DMS114 treated with DMSO at 0.1 percent for 48 hours (cell line): Measurements from ENCODE around the gene SUPT3H.
"Not testable (repeated sequence)": the region's sequence is repeated elsewhere in the genome, so short reads cannot be mapped to it uniquely, and the experiment has no call there.

Experiments used
- DNase-seq: peaks from one replicate; lab custom pipeline; 2025; ENCODE audit not compliant: unreplicated experiment; lab: John Stamatoyannopoulos, UW

Gene SUPT3H

DNA sequence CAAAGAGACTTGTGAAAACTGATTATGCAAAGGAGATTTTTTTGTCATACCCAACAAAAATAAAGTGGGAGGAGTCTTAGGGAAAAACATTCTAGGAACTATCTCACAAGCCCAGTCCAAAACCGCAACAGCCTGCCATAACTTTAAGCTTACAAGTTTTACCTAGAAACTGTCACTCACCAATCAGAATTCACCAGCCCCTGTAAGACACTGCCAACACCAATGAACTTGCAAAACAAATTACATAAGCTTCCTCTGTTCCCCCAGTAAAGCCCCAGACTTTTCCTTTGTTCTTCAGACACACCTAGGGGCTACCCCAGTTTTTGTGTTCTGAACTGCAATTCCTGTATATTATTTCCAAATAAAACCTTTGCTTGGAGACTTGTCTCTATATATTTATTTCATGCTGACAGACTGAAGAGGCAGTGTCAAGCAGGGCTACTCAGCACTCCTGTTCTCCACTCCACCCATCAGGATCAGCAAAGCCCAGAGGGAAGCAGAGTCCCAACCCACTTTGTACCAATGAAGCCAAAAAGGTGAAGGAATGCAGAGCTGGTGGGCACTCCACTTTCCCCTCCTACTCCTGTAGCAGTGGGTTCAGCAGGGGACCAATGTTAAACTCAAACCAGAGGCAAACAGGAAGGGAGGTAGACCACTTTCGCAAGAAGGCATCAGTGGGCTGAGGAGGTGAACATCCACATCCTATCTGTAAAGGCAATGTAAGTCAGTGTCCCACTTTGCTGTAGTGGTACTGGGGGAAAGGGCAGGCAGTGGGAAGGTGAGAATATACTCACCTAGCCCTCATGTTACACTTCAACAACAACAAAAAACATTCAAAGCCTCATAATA is 192.1 kb downstream of the SUPT3H start:
- no peak for DNase-seq

GRCh38 chr6:45184937-45185336 is 192.8 kb downstream of the SUPT3H start:
- DNase-seq, result no peak

GRCh38 chr6:45184040-45184439 is 193.7 kb downstream of the SUPT3H start:
- DNase-seq, result no peak

DNA sequence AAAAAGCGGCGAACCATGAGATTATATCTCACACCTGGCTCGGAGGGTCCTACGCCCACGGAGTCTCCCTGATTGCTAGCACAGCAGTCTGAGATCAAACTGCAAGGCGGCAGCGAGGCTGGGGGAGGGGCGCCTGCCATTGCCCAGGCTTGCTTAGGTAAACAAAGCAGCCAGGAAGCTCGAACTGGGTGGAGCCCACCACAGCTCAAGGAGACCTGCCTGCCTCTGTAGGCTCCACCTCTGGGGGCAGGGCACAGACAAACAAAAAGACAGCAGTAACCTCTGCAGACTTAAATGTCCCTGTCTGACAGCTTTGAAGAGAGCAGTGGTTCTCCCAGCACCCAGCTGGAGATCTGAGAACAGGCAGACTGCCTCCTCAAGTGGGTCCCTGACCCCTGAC is 201.4 kb downstream of the SUPT3H start:
- not testable (repeated sequence) for DNase-seq

DNA sequence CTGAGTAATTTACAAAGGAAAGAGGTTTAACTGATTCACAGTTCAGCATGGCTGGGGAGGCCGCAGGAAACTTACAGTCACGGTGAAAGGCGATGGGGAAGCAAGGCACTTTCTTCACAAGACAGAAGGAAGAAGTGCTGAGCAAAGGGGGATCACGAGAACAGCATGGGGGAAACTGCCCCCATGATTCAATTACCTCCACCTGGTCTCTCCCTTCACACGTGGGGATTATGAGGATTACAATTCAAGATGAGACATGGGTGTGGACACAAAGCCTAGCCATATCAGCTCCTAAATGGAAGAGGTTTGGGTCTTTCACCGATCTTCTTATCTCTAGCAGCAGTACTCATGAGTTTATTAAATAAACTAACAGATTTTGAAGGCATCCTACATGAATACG is 202.5 kb downstream of the SUPT3H start:
- DNase-seq, result no peak

DNA sequence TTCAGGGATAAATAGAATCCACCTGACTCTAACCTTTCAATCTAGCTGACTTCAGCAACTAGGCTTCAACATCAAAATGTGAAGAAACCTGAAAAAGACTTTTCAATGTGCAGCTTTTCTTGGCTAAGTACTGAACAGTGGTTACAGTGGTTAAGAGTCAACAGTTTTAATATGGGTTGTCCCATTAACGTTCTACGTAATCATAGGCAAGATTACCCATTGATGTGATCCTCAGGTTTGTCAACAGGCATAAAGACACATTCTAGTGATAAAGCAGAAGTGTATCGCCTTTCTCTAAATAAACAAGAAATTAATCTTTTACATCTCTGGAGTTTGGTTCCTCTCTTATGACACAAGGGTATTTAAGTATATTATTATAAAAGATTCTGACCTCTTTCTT is 203.7 kb downstream of the SUPT3H start:
- no peak for DNase-seq

- no peak for DNase-seq
Measured at GRCh38 chr6:45171380-45171779, 206.4 kb downstream of the SUPT3H start.

- DNase-seq, result no peak
Measured at GRCh38 chr6:45170309-45170708, 207.4 kb downstream of the SUPT3H start.

GRCh38 chr6:45169815-45170214 is 207.9 kb downstream of the SUPT3H start:
- no peak for DNase-seq

GRCh38 chr6:45163952-45164766 is 213.6 kb downstream of the SUPT3H start:
- no peak for DNase-seq

GRCh38 chr6:45160305-45160704 is 217.4 kb downstream of the SUPT3H start:
- no peak for DNase-seq

DNA sequence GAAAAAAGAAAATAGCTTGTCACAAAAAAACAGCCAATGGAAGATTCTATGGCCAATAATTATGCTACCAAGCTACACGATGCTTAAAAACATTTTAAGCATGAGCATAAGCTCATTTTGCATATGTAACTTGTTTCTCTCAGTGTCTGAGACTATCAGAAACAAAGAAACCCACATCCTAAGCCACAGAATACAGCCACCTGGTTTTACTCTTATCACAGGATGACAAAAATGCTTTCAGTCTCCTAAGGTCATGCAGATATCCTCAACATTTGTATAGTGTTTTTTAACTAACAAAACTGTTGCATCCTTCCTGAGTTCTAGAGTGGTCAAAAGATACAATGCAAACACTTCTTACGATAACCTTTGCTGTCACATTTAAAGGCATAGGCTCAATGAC is 221.7 kb downstream of the SUPT3H start:
- no peak for DNase-seq

- no peak for DNase-seq
Measured at GRCh38 chr6:45155341-45155894, 222.3 kb downstream of the SUPT3H start.

DNA sequence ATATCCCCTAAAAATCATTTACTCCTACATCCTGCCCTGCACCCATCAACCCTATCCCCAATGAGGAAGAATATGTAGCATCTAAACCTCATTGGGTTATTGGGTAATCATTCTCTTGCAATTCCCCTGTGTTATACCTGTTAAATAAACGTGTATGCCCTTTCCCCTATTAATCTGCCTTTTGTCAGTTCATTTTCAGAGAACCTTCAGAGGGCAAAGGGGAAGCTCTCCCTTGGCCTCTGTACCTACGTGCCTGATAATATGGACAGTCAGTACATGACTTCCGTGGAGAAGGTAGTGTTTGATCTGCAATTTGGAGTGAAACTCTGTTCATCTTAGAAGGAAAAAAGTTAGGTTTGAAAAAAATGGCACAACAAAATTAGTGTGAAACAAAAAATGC is 223.1 kb downstream of the SUPT3H start:
- DNase-seq, result no peak

GRCh38 chr6:45148711-45149341 is 228.9 kb downstream of the SUPT3H start:
- DNase-seq, result no peak

GRCh38 chr6:45148278-45148677 is 229.5 kb downstream of the SUPT3H start:
- DNase-seq, result no peak

- DNase-seq, result not testable (repeated sequence)
Measured at GRCh38 chr6:45145658-45146057, 232.1 kb downstream of the SUPT3H start.

DNA sequence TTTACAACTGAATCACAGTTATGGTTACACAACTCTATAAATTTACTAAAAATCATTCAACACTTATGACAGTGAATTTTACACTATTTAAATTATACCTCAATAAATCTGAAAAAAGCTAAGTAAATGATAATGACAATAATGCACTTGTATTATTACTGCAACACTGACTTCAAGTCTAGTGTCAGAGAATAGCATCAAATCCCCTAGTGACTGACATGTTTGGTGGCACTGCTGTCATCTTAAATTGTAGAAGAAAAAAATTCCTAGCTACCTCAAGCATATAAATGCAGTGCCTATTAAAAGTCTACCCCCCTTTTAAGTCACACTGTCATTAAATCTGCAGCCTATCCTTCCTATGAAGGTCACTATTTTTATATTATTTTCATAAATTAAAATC is 239.0 kb downstream of the SUPT3H start:
- DNase-seq, result no peak

DNA sequence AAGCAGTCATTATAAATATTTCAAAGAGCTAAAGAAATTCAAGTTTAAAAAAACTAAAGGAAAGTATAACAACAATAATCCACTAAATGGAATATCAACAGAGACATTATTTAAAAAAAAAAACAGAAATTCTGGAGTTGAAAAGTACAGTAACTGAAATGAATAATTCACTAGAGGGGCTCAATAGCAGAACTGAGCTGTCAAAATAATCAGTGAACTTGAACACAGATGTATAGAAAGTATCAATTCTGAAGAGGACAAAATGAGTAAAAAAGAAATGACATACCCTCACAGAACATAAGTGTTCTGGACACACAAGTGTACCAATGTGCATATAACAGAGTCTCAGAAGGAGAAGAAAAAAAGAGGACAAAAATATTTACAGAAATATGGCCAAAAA is 241.2 kb downstream of the SUPT3H start:
- DNase-seq, result no peak

DNA sequence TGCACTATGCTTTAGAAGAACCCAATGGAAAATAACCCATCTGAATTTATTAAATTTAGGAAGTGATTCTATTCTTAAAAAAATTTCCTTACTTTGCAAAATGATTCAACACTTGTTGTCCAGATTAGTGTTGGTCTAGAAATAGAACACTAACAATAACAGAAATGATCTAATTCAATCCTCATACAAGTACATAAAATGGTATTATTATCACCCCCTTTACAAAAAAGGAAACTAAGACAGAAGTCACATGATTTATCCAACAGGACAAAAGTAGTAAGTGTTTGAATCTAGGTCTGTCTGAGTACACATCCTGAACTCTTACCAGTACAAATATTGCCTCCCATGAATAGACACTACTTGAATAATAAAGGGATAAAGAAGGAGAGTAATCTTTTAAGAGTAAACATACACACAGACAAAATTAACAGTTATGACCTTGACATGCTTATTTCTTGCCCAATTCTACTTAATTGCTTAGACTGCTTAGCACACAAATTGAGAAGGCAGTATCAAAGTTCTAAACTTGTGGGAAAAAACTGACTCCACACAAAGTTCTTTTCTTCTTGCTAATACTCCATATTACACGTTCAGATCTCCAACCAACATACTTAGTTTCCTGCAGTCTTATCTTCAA is 245.0 kb downstream of the SUPT3H start:
- no peak for DNase-seq

GRCh38 chr6:45132059-45132458 is 245.7 kb downstream of the SUPT3H start:
- DNase-seq, result no peak
